Sigmoid colon (tissue), 4 donors: Measurements from ENCODE around the gene EOLA1.
"Not testable (repeated sequence)": the region's sequence is repeated elsewhere in the genome, so short reads cannot be mapped to it uniquely, and the experiment has no call there.

Experiments used
- CTCF ChIP-seq, 4 experiments: fragments of 450-650 bp in 3 of 4; fragments of 200-600 bp in 1 of 4; IDR thresholded peaks; one replicate each; pipeline ENCODE4 v1.5.1; 2016 to 2019; ENCODE audit warnings: antibody characterized with exemption in 4 of 4, mild to moderate bottlenecking in 3 of 4, moderate library complexity in 2 of 4
- EP300 ChIP-seq, 4 donors: sonication (generic); formaldehyde crosslinking; IDR thresholded peaks; one replicate each; pipeline ENCODE4 v1.6.1; 2017; ENCODE audit warnings: antibody characterized with exemption in 4 of 4
- POLR2A ChIP-seq, 2 donors: fragments of 450-650 bp; IDR thresholded peaks; one replicate each; pipeline ENCODE4 v1.6.1; 2016; ENCODE audit warnings: antibody characterized with exemption in 2 of 2, mild to moderate bottlenecking in 2 of 2, moderate library complexity in 2 of 2
- POLR2AphosphoS5 ChIP-seq, 4 donors: sonication (generic); formaldehyde crosslinking; IDR thresholded peaks; one replicate each; pipeline ENCODE4 v1.6.1; 2017; ENCODE audit warnings: antibody characterized with exemption in 4 of 4

- TF ChIP-seq CTCF, POLR2A, EP300, POLR2AphosphoS5 (IDR thresholded peaks at IDR 0.05): not testable (repeated sequence)
Observed at GRCh38 chrX:149585631-149586030, 44.8 kb downstream of the EOLA1 start.
